Heart right ventricle (tissue), 16 donors: ENCODE measurements around the gene NCKAP5. TPM values are rescaled to one million over a fixed set of nuclear protein-coding genes. Genes with fewer than 3 reads are reported as not detected.

Experiments used
- ATAC-seq, 8 donors: fragments of 200-7000 bp; cut with Tn5 transposase; one replicate each; pipeline ENCODE4 v1.9.1; 2020; ENCODE audit warnings: mild to moderate bottlenecking in 8 of 8, moderate library complexity in 8 of 8, moderate number of reproducible peaks in 1 of 8
- DNase-seq, 2 donors: peaks; one replicate each; pipeline ENCODE4 v3.0.0-alpha.2; 2020
- H3K27ac ChIP-seq, 10 donors: fragments of 200-600 bp; sonication (generic) in 2 of 10; one replicate each; pipeline versions ENCODE4 v1.5.0 to v1.8.0; 2020 to 2022; ENCODE audit warnings: mild to moderate bottlenecking in 3 of 10
- H3K27me3 ChIP-seq, 7 donors: fragments of 200-600 bp; one replicate each; pipeline ENCODE4 v1.8.0; 2021 to 2022; ENCODE audit warnings: mild to moderate bottlenecking in 2 of 7
- H3K36me3 ChIP-seq, 9 donors: fragments of 200-600 bp; sonication (generic) in 1 of 9; one replicate each; pipeline versions ENCODE4 v1.5.0 to v1.8.0; 2020 to 2022; ENCODE audit warnings: mild to moderate bottlenecking in 2 of 9
- H3K4me1 ChIP-seq, 9 donors: fragments of 200-600 bp; sonication (generic) in 1 of 9; one replicate each; pipeline versions ENCODE4 v1.5.0 to v1.8.0; 2020 to 2022; ENCODE audit warnings: mild to moderate bottlenecking in 4 of 9
- H3K4me3 ChIP-seq, 10 donors: fragments of 200-600 bp; sonication (generic) in 2 of 10; one replicate each; pipeline versions ENCODE4 v1.5.0 to v1.8.0; 2020 to 2022; ENCODE audit warnings: mild to moderate bottlenecking in 7 of 10, moderate library complexity in 2 of 10
- H3K9me3 ChIP-seq, 11 donors: fragments of 200-600 bp in 10 of 11; sonication (generic) in 2 of 11; one replicate each; pipeline versions ENCODE4 v1.5.0 to v1.8.0; 2013 to 2022; ENCODE audit warnings: mild to moderate bottlenecking in 2 of 11, control low read depth in 1 of 11, moderate library complexity in 1 of 11
- WGBS, 2 donors: extraction: QIAGEN DNeasy Blood & Tissue Kit; methylation state at CpG; one replicate each; pipeline ENCODE4 v1.1.7; 2013; ENCODE audit warnings: inconsistent platforms in 1 of 2; 5-methylcytosine and 5-hydroxymethylcytosine counted together
- intact Hi-C, 10 donors: fragments of 100-400 bp; cut with DNase I; formaldehyde crosslinking; loops; one replicate each; pipeline versions ENCODE4 v1.11.1 to v1.14.2; 2022
- polyA plus RNA-seq, 2 donors: library from polyadenylated mRNA; stranded (reverse); fragments of 200-250 nt; gene quantifications; one replicate each; pipeline ENCODE4 v1.2.3, GENCODE V29; 2013
- total RNA-seq, 10 donors: library from RNA; stranded (reverse); fragmentation: NEBNext Ultra II Directional in 3 of 10; extraction: Animal tissue kit (Norgen Biotek cat#: 25700) in 3 of 10; gene quantifications; one replicate each; pipeline versions ENCODE4 v1.2.1 to v1.2.4, GENCODE V29; 2021 to 2023
- TF ChIP-seq, protein P1 (sequence below), 9 donors: fragments of 200-600 bp; sonication (generic) in 2 of 9; IDR thresholded peaks; one replicate each; pipeline versions ENCODE4 v1.5.0 to v1.8.0; 2021 to 2022; ENCODE audit warnings: antibody characterized with exemption in 9 of 9, mild to moderate bottlenecking in 5 of 9, moderate library complexity in 1 of 9
- donor health status: Arrhythmogenic right ventricular cardiomyopathy.
- donor health status: ischemic (EF 13 %, LVEDD 7.1; RV severe dilation, severe dysfunction).
- donor health status: healthy with polysubstance abuse.
- donor health status: DM: no; HTN: yes; CAD: no.
- donor health status: DM: no; HTN: no; CAD: no.
- donor health status: ischemic (EF 25% LVEDD 6.9; RV normal size, moderate dysfunction).
- donor health status: ischemic (EF 25% LVEDD 5.7; RV mildly dilated, moderate dysfunction).
- donor health status: healthy.
- donor health status: DM: yes; HTN: yes; CAD: no.
- donor health status: Ischemic cardiomyopathy.
- donor health status: ischemic (EF 35%, LVEDD 5.7; RV mildly dilated, moderate dysfunction).
- donor health status: nonischemic (EF 11% LVEDD 7.7; RV severe dilation, severe dysfunction).
- donor health status: DM: yes; HTN: yes; CAD: no.
- donor health status: PGD.
- donor health status: ischemic (EF 29% LVEDD 5.4; RV normal size, mild dysfunction).
- donor health status: nonischemic (EF 23%, LVEDD 6.1; RV moderate dilation, normal function).

Gene NCKAP5
- total and polyA plus RNA-seq, 12 donors = 0.57 to 11.7 (median 6.2) TPM

- H3K4me1 ChIP-seq = no peaks in the 10 kb centered on the region
- DNase-seq (no peak), ATAC-seq (no peak)
- no peaks in the 10 kb centered on the region for H3K27me3 ChIP-seq
- 94 to 96% methylated on average over 6 of the region's 6 CpGs for WGBS, 2 donors
- TF ChIP-seq, protein P1, sequence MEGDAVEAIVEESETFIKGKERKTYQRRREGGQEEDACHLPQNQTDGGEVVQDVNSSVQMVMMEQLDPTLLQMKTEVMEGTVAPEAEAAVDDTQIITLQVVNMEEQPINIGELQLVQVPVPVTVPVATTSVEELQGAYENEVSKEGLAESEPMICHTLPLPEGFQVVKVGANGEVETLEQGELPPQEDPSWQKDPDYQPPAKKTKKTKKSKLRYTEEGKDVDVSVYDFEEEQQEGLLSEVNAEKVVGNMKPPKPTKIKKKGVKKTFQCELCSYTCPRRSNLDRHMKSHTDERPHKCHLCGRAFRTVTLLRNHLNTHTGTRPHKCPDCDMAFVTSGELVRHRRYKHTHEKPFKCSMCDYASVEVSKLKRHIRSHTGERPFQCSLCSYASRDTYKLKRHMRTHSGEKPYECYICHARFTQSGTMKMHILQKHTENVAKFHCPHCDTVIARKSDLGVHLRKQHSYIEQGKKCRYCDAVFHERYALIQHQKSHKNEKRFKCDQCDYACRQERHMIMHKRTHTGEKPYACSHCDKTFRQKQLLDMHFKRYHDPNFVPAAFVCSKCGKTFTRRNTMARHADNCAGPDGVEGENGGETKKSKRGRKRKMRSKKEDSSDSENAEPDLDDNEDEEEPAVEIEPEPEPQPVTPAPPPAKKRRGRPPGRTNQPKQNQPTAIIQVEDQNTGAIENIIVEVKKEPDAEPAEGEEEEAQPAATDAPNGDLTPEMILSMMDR (IDR thresholded peaks at IDR 0.05) = no peak
- no peak overlapping the region for H3K4me3 ChIP-seq
- intact Hi-C loops = no loop called here
- H3K27ac ChIP-seq = no peak overlapping the region
- H3K9me3 ChIP-seq = no peaks in the 10 kb centered on the region
- no peaks in the 10 kb centered on the region for H3K36me3 ChIP-seq
Measured at GRCh38 chr2:133516405-133517026, 51.7 kb downstream of the NCKAP5 start.

- TF ChIP-seq, protein P1 (IDR thresholded peaks at IDR 0.05) = no peak
- DNase-seq = no peak
- Histone ChIP-seq H3K9me3 (no peaks in the 10 kb centered on the region), H3K27me3 (no peaks in the 10 kb centered on the region), H3K4me3 (no peak overlapping the region), H3K36me3 (no peaks in the 10 kb centered on the region), H3K27ac (no peak overlapping the region), H3K4me1 (no peaks in the 10 kb centered on the region)
- intact Hi-C loops = no loop called here
- ATAC-seq = no peak
- WGBS, 2 donors = 92 to 93% methylated on average over 2 of the region's 2 CpGs
Measured at GRCh38 chr2:133515271-133515670, 53.0 kb downstream of the NCKAP5 start.

DNA sequence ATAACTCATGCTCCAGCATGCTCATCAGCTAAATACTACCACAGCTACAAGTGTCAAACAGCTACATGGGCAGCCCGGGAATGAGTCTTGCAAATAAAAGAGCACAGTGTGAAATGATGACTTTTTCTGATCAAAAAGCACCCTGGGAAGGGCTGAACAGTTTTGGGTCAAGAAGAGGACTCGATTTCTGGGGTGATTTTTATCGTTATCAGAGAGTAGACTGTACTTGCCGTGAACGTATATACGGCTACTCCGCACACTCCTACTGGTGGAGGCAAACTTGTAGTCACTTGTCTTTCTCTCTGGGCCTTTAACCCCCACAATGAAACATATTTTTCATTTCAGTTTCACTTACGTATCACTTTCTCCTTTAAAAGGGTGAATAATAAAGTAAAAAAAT lies 54.4 kb downstream of the NCKAP5 start:
- no peak overlapping the region for H3K27ac ChIP-seq
- H3K9me3 ChIP-seq = no peaks in the 10 kb centered on the region
- DNase-seq = no peak
- no peaks in the 10 kb centered on the region for H3K4me1 ChIP-seq
- no peaks in the 10 kb centered on the region for H3K36me3 ChIP-seq
- 93 to 95% methylated on average over 8 of the region's 8 CpGs for WGBS, 2 donors
- H3K4me3 ChIP-seq = no peak overlapping the region
- no peak for ATAC-seq
- no peaks in the 10 kb centered on the region for H3K27me3 ChIP-seq
- intact Hi-C loops = no loop called here
- TF ChIP-seq, protein P1 (IDR thresholded peaks at IDR 0.05) = no peak

- no peak overlapping the region for H3K4me3 ChIP-seq
- WGBS, 2 donors = 96% methylated on average over 4 of the region's 4 CpGs
- intact Hi-C loops = no loop called here
- no peaks in the 10 kb centered on the region for H3K36me3 ChIP-seq
- TF ChIP-seq, protein P1 (IDR thresholded peaks at IDR 0.05) = no peak
- no peaks in the 10 kb centered on the region for H3K4me1 ChIP-seq
- no peaks in the 10 kb centered on the region for H3K27me3 ChIP-seq
- no peak for DNase-seq
- H3K9me3 ChIP-seq = no peaks in the 10 kb centered on the region
- ATAC-seq = no peak
- H3K27ac ChIP-seq = no peak overlapping the region
Measured at GRCh38 chr2:133512121-133512520, 56.1 kb downstream of the NCKAP5 start.
